ENCODE results near the gene GALNT16. TPM values are rescaled to one million over a fixed set of nuclear protein-coding genes. Genes with fewer than 3 reads are reported as not detected.

Gene GALNT16
- total RNA-seq, 1 donor from 2014 or later: 3.5 TPM

GRCh38 chr14:69280746-69281291 is 20.9 kb downstream of the GALNT16 start:
- no peaks in the 10 kb centered on the region for H3K9me3 ChIP-seq
- H3K27ac ChIP-seq: no peak overlapping the region
- ATAC-seq (no peak), DNase-seq (no peak)
- H3K4me1 ChIP-seq: no peaks in the 10 kb centered on the region
- H3K4me3 ChIP-seq: no peak overlapping the region
- TF ChIP-seq CTCF (IDR thresholded peaks at IDR 0.05): no peak
- no peaks in the 10 kb centered on the region for H3K36me3 ChIP-seq
- intact Hi-C loops (cut with DNase I): no loop called here
- no peaks in the 10 kb centered on the region for H3K27me3 ChIP-seq (ENCODE audit: low read depth)

- ATAC-seq (peak; percentile 66 to 81), DNase-seq (no peak)
- TF ChIP-seq CTCF (IDR thresholded peaks at IDR 0.05): no peak
- Histone ChIP-seq H3K36me3 (no peaks in the 10 kb centered on the region), H3K4me3 (no peak overlapping the region), H3K4me1 (no peaks in the 10 kb centered on the region), H3K9me3 (no peaks in the 10 kb centered on the region), H3K27me3 (ENCODE audit: low read depth) (no peaks in the 10 kb centered on the region), H3K27ac (no peak overlapping the region)
- intact Hi-C loops (cut with DNase I): no loop called here
Measured at GRCh38 chr14:69281450-69282169, 21.7 kb downstream of the GALNT16 start.

- no peak overlapping the region for H3K27ac ChIP-seq
- H3K4me3 ChIP-seq: no peak overlapping the region
- no peak for TF ChIP-seq CTCF (IDR thresholded peaks at IDR 0.05)
- H3K4me1 ChIP-seq: no peaks in the 10 kb centered on the region
- no peaks in the 10 kb centered on the region for H3K27me3 ChIP-seq (ENCODE audit: low read depth)
- no peaks in the 10 kb centered on the region for H3K9me3 ChIP-seq
- DNase-seq (no peak), ATAC-seq (no peak)
- intact Hi-C loops (cut with DNase I): no loop called here
- H3K36me3 ChIP-seq: no peaks in the 10 kb centered on the region
Measured at GRCh38 chr14:69282448-69282847, 22.5 kb downstream of the GALNT16 start.

- Histone ChIP-seq H3K36me3 (no peaks in the 10 kb centered on the region), H3K27me3 (ENCODE audit: low read depth) (no peaks in the 10 kb centered on the region), H3K27ac (no peak overlapping the region), H3K4me3 (no peak overlapping the region), H3K9me3 (no peaks in the 10 kb centered on the region), H3K4me1 (no peaks in the 10 kb centered on the region)
- intact Hi-C loops (cut with DNase I): no loop called here
- DNase-seq: no peak
- no peak for ATAC-seq
- no peak for TF ChIP-seq CTCF (IDR thresholded peaks at IDR 0.05)
Measured at GRCh38 chr14:69284170-69284569, 24.2 kb downstream of the GALNT16 start.

- DNase-seq: no peak
Measured at GRCh38 chr14:69285661-69286255, 25.8 kb downstream of the GALNT16 start.

More at GRCh38 chr14:69285661-69286255, 25.8 kb downstream of the GALNT16 start:
- ATAC-seq: no peak
- intact Hi-C loops (cut with DNase I): no loop called here
- Histone ChIP-seq H3K9me3 (no peaks in the 10 kb centered on the region), H3K4me3 (no peak overlapping the region), H3K27ac (no peak overlapping the region), H3K27me3 (ENCODE audit: low read depth) (no peaks in the 10 kb centered on the region), H3K4me1 (no peaks in the 10 kb centered on the region), H3K36me3 (no peaks in the 10 kb centered on the region)
- no peak for TF ChIP-seq CTCF (IDR thresholded peaks at IDR 0.05)

Measured in lower lobe of right lung (tissue), 2 donors.